GM19238 (cell line): ENCODE results near the gene PSMB3.

Experiments
- DNase-seq: peaks from one replicate; pipeline ENCODE4 v3.0.0; 2011; ENCODE audit warnings: low spot score; ENCODE audit not compliant: insufficient read length

PSMB3 gene

GRCh38 chr17:38752308-38753070, at the start of gene PSMB3:
TSS of gene PSMB3 (plus strand) at chr17:38752741. CDS start at chr17:38752827, 86 bp downstream.
- DNase-seq: peak; percentile 92

DNA sequence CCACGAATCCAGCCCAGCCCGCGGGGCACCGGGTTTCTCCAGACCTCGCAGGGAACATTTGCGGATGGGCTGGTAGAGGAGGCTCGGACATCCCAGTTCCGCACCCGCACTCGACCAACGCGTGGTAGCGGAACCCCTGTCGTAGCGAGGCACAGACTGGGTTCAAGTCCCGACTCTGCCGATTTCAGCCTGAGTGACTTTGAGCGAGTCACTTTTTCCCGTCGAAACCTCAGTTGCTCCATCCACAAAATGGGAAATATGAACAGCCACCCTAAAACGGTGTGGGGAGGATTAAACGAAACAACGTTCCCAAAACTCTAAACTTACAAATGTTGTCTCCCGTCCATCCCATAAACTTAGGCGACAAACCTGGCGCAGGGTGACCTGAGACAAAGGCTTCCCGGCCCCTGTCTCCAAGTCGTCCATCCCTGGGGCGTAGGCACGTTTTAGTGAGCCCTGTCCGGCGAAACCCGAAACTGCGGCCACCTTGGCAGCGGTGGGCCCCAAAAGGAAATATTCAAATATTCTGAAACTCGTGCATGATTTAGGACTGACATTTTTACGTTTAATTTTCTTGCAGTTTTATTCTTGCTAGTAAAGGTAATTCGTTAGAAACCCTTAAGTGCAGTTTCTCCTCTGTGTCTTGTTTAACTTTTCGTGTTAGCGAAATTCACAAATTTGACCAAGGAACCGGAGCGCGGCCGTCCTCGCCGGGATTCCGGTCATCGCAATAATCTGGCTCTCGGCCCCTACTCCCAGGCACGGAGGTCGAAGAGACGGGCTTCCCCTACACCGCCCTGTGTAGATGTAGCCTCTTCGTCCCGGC, 49.4 kb upstream of the PSMB3 start:
- no peak for DNase-seq

DNA sequence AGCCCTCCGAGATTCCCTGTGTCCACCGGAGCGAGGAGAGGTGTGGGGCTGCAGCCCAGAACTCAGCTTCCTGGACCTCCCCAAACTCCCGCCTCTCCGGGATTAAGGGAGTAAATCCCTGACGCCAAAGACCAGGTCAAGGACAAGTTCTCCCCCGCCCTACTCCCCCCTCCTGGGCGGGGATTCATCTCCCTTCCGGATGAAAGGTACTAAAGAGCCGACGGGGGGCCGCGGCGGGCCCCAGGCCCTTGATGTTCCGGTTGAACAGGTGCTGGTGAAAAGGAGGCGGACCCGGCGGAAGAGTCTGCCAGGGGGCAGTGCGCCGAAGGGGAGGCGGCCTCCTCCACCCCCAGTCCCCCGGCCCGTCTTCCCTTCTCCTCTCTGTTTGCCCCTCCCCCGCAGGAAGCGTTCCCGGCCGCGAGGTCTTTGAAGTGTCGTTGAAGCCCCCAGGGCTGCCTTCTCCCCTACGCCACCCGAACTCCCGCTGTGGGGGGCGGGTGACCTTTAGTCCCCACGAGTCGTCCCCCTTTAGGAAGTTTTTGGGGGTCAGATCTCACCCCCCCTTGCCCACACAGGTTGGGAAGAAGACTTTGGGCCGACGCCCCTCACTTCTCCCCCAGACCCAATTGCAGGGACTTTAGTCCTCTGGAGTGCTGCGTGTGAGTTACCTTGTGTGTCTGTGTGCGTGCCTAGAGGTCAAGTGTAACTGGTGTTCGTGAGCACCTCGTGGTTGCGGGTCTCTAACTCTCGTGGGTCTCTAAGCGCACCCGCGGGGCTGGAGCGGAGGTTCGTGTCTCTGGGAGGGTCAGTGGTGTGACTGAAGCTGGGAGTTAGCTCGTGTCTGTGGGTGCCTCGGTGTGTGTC, 48.6 kb upstream of the PSMB3 start:
- peak; percentile 90 for DNase-seq

DNA sequence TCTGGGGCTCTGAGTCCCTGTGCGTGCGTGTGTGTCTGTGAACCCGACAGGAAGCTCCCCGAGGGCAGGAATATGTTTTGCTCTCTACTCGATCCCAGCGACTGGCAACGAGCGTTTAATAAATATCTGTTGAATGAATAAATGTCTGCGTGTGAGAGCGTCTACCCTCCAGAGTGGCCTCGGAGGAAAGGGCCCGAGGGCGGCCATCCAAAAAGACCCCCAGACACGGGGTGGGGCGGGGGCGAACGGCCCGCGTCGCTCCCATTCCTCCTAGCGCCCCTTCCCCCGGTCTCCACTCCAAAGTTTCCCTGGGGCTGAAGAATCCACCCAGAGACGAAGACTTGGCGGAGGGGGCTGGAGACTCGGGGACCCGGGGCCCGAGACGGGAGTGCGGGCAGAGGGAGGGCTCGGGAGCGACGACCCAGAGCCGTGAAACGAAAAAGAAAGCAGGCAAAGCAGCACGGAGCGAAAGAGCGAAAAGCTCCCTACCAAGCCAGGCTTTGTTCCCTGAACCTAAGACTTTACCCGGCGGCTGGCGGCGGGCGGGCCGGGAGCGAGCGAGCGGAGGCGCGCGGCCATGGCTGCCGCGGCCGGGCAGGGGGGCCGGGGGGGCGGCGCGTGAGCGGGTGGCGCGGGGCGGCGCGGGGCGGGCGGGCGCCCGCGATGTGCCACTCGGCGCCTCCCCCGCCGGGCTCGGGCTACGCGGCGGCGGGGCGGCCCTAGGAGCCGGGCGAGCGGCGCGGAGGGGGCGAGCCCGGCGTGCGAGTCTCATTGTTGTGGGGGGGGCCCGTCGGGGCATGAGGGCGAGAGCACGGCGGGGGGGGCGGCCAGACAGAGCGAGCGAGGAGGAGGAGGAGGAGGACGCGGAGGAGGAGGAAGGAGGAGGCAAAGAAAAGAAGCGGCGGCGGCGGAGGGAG, 47.7 kb upstream of the PSMB3 start, which contains the start of gene MLLT6:
Gene MLLT6, plus strand, starts transcription at position 668 of the 917 bp plus-strand sequence. CDS start 360 bp downstream, outside the sequence.
- peak; percentile 79 for DNase-seq

DNA sequence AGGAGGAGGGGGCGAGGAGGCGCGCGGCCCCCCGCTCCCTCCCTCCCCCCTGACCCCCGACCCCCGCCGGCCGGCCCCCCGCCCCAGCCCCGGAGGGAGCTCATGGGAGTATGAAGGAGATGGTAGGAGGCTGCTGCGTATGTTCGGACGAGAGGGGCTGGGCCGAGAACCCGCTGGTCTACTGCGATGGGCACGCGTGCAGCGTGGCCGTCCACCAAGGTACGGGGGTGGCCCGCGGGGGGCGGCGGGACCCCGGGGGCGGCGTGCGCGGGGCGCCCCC, 47.1 kb upstream of the PSMB3 start:
- peak; percentile 39 for DNase-seq

DNA sequence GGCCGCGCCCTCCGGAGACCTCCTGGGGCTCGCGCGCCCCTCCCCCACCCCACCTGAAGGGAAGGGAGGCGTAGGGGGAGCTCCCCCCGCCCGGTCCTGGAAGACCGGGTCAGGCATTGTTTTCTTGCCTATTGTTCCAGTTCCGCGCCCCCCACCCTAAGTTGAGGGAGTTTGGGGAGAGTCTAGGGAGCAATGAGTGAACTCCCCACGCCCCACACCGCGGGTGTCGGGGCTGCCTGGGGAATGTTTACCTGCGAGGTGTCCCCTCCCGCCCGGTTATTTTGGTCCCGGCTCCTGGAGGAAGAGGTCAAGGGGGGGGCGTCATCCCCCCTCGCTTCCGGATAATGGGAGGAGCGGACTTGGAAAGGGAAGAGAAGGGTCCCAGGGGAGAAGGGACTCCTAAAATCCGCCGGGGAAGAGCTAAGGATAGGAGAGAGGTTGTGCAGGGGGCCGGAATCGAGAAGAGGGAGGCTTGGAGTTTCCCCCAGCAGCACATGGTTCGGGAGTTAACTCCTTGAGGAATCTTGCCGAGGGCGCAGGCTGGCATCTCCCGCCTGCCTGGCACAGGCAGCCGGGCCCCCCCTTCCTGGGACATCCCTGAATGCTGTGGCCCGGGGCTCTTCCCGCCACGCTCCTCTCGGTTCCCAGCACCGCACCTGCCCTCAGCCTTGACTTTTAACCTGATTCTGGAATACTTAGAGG, 46.6 kb upstream of the PSMB3 start:
- DNase-seq: peak; percentile 45

DNA sequence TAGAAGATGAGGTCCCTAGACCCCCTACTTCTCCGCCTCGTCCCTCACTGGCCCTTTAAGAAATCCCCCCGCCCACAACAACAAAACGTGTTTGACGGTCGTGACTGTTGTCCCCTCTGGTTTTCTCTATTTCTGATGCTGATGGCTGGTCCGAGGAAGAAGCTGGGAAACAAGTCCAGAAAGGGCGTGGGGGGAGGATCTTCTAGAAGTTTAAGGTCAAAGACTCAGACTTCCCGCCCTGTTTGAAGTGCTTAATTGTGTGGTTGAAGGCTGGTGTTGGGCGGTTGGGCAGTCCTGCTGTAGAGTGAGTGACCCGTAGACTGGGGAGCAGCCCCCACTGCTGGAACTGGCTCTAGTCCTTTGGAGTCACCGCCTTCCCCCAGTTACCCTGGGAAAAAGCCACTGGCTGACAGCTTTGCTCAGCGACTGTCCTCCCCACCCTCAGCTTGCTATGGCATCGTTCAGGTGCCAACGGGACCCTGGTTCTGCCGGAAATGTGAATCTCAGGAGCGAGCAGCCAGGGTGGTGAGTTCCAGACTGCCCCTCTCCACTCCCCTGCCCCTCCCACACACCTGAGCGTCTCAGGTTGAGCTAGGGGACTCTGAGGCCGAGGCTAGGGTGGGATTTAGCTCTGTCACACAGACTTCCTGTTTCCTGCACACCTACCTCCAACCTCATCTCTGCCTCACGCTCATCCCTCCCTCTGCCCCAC, 45.9 kb upstream of the PSMB3 start:
- DNase-seq: no peak

- DNase-seq: no peak
Measured at GRCh38 chr17:38707678-38708351, 44.7 kb upstream of the PSMB3 start.

GRCh38 chr17:38709104-38709820, 43.3 kb upstream of the PSMB3 start:
- DNase-seq: no peak

- no peak for DNase-seq
Measured at GRCh38 chr17:38709864-38710603, 42.5 kb upstream of the PSMB3 start.

GRCh38 chr17:38710604-38710962, 42.0 kb upstream of the PSMB3 start:
- DNase-seq: no peak

GRCh38 chr17:38710985-38711384, 41.6 kb upstream of the PSMB3 start:
- no peak for DNase-seq

DNA sequence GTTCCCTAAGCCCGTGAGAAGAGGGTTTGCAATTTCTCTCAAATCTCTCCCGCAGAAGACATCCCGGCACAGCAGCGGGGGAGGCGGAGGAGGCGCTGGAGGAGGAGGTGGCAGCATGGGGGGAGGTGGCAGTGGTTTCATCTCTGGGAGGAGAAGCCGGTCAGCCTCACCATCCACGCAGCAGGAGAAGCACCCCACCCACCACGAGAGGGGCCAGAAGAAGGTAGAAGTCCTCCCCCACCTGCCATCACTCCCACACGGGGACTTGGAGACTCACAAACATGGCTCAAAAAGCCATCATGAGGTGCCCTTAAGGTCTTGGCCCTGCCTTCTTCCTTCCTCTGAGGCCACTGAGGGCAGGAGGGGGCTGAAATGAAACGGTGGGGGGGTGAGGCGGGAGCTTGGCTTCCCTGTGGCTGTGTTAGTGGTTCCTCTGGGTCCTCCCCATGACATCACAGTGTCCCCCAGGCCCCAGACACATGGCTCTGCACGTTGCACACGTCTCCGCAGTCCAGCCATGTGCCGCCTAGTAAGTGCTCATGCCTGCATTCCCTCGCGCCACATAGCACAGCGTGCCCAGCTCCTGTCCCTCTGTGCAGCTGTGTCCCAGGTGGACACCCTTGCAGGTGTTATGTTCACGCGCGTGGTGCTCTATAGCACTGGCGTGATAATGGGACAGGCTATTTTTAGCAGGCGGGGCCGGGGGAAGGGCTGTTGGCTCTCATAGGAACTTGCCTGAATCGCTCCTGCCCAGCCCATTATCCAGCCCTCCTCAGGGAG, 40.6 kb upstream of the PSMB3 start:
- no peak for DNase-seq

DNA sequence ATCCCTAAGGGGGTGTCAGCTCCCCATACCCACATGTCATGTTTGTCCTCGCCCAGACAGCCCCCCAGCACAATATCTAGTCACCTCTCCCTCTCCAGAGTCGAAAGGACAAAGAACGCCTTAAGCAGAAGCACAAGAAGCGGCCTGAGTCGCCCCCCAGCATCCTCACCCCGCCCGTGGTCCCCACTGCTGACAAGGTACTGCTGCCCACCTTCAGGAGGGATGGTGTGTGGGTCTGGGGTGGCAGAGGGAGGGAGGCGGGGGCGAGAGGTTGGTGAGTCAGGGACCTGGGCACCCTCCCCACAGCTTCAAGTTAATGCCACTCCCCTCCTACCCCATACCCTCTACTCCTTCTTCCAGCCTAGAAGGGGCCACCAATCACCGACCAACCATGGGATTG, 39.9 kb upstream of the PSMB3 start:
- DNase-seq: no peak

- no peak for DNase-seq
Measured at GRCh38 chr17:38713456-38714075, 39.0 kb upstream of the PSMB3 start.

DNA sequence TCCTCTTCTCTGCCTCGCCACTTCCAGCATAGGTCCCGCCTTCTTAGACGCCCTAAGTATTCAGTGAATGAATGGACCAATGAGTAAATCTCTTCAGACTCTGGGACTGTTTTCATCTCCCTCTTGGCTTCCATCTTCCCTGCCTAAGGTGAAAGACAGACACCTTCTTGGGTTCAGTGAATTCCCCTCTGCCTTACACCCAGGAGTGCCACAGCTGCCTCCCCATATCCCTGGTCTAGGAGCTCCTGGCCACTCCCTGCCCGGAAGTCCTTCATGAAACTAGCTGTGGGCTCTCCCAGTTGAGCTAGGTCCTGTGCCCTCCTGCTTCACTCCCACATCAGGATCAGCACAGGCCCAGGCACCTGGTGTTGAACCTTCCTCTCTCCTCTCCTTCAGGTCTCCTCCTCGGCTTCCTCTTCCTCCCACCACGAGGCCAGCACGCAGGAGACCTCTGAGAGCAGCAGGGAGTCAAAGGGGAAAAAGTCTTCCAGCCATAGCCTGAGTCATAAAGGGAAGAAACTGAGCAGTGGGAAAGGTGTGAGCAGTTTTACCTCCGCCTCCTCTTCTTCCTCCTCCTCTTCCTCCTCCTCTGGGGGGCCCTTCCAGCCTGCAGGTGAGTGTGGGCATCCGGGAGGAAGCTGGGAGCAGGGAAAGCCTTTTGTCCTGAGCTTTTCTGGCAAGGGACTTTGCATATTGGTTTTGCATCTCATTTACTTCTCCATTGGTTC, 37.2 kb upstream of the PSMB3 start:
- DNase-seq: no peak
